ENCODE data around the gene UBE2E1. TPM values are rescaled to one million over a fixed set of nuclear protein-coding genes. Genes with fewer than 3 reads are reported as not detected.
"Not testable (repeated sequence)": the region's sequence is repeated elsewhere in the genome, so short reads cannot be mapped to it uniquely, and the experiment has no call there.

The UBE2E1 gene
- total RNA-seq, 1 donor from 2014 or later, result 74.6 TPM

DNA sequence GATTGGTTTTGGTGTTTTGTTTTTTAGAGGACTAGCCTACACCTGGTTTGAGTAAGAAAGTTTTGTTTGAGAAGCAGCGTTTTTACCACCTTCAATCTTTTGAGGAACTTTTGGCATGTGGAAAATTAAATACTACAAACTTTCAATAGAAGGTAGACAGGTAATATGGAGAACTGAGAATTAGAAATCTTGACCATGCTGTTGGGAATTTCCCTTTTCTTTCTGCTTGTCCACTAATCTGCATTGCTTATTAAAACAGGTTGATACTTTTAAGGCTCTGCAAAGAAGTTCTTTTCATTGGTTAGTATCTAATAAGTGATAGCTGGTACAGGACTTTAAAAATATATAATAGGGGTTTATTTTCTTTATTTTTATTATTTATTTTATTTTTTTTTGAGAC, 31.9 kb downstream of the UBE2E1 start:
- Histone ChIP-seq H3K27me3 (no peaks in the 10 kb centered on the region), H3K27ac (no peak overlapping the region), H3K36me3 (no peaks in the 10 kb centered on the region), H3K4me1 (peaks cover 0 to 20% of the 10 kb centered on the region in 2 donors), H3K9me3 (no peaks in the 10 kb centered on the region), H3K4me3 (no peak overlapping the region)
- intact Hi-C loops (cut with DNase I), result no loop called here
- DNase-seq (ENCODE audit: low spot score in 2 of 2), result no peak
- TF ChIP-seq CTCF (IDR thresholded peaks at IDR 0.05), result no peak

DNA sequence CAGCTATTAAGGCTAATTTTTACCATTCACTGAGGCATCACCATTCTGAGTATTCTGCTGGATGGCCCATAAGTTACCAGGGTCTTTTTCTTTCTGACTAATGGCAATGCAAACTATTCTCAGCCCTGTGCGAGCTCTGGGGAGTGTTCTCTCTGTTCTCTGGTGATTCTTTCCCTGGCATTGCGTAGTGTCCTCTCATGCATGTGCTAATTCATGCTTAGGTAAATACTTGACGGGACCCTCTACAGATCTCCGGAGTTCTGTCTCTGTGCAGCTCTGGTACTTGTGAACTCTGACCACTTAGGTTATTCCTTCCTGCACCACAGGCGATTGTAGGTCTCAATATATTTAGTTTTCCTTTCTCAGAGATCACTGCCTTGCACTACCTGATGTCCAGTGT, 34.8 kb downstream of the UBE2E1 start:
- Histone ChIP-seq H3K27ac (no peak overlapping the region), H3K4me1 (peaks cover 0 to 13% of the 10 kb centered on the region in 2 donors), H3K36me3 (no peaks in the 10 kb centered on the region), H3K9me3 (no peaks in the 10 kb centered on the region), H3K27me3 (no peaks in the 10 kb centered on the region), H3K4me3 (no peak overlapping the region)
- DNase-seq (ENCODE audit: low spot score in 2 of 2), result no peak
- TF ChIP-seq CTCF (IDR thresholded peaks at IDR 0.05), result no peak
- intact Hi-C loops (cut with DNase I), result no loop called here

GRCh38 chr3:23843869-23844268, 38.1 kb downstream of the UBE2E1 start:
- Histone ChIP-seq H3K9me3 (no peaks in the 10 kb centered on the region), H3K4me1 (no peaks in the 10 kb centered on the region), H3K4me3 (no peak overlapping the region), H3K27me3 (no peaks in the 10 kb centered on the region), H3K36me3 (no peaks in the 10 kb centered on the region), H3K27ac (no peak overlapping the region)
- no peak for DNase-seq (ENCODE audit: low spot score in 2 of 2)
- intact Hi-C loops (cut with DNase I), result no loop called here
- no peak for TF ChIP-seq CTCF (IDR thresholded peaks at IDR 0.05)

DNA sequence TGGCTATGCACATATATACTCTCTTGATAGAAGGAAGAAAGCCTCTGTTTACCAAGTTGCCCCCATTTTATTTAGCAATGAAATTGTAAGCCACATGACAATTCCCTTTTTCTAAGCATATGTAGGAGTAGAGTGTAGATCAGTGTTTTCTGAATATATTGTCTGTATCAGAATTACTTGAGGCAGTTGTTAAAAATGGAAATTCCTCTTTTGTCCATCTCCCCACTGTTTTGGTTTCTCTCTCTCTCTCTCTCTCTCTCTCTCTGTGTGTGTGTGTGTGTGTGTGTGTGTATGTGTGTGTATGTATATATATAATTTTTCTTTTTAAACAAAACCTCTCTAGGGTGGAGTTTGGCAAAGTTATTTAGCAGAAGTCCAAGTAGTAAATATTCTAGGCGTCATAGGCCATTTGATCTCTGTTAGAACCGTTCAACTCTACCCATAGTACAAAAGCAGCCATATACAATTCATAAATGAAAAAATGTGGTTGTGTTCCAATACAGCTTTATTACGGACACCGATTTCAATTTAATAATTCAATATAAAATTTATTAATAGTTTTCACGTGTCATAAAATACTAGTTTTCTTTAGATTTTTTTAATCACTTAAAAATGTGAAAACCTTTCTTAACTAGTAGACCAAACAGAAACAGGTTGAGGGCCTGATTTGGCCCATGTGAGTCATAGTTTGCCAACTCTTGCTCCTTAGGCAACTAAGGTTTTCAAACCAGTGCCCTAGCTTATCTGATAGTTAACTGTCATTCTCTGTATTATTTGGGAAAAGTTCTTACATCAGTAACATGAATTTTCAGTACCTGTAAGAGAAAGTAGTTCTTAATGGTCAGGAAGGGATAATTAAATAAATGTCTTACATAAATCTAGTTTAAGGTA, 39.8 kb downstream of the UBE2E1 start:
- Histone ChIP-seq H3K4me3 (no peak overlapping the region), H3K27ac (no peak overlapping the region), H3K9me3 (no peaks in the 10 kb centered on the region), H3K27me3 (no peaks in the 10 kb centered on the region), H3K36me3 (no peaks in the 10 kb centered on the region), H3K4me1 (no peaks in the 10 kb centered on the region)
- DNase-seq (ENCODE audit: low spot score in 2 of 2), result no peak
- no peak for TF ChIP-seq CTCF (IDR thresholded peaks at IDR 0.05)
- intact Hi-C loops (cut with DNase I), result no loop called here

- H3K4me1 ChIP-seq; H3K27ac ChIP-seq; H3K27me3 ChIP-seq; H3K9me3 ChIP-seq; DNase-seq (ENCODE audit: low spot score in 2 of 2); H3K4me3 ChIP-seq; intact Hi-C loops (cut with DNase I); H3K36me3 ChIP-seq: not testable (repeated sequence)
These were observed 43.7 kb downstream of the UBE2E1 start for GRCh38 chr3:23849462-23849861.

DNA sequence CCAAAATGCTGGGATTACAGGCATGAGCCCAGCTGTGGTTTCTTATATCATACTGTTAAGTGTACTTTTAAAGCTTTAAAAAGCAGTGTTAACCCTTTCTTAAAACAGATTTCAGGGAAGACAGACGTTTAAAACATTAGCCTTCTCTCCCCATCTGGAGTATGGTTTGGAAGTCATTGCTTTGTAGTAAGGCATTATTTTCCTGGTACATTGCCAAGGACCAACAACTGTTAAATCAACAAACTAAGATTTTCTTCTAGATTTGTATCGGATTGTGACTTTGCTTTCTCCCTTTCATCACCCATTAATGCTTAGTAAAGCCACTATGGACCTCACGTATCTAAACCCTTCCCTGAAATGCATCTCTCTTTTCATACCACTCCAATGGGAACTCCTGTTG, 50.5 kb downstream of the UBE2E1 start:
- H3K27ac ChIP-seq, result no peak overlapping the region

More for the DNA sequence above, 50.5 kb downstream of the UBE2E1 start:
- intact Hi-C loops (cut with DNase I), result no loop called here
- H3K27me3 ChIP-seq, result no peaks in the 10 kb centered on the region
- H3K4me1 ChIP-seq, result peaks cover 8 to 19% of the 10 kb centered on the region in 2 donors
- H3K4me3 ChIP-seq, result no peak overlapping the region
- no peaks in the 10 kb centered on the region for H3K36me3 ChIP-seq
- no peak for DNase-seq (ENCODE audit: low spot score in 2 of 2)
- no peak for TF ChIP-seq CTCF (IDR thresholded peaks at IDR 0.05)
- H3K9me3 ChIP-seq, result no peaks in the 10 kb centered on the region
